ENCODE results near the gene EFNB1. TPM values are rescaled to one million over a fixed set of nuclear protein-coding genes. Genes with fewer than 3 reads are reported as not detected.

Gene EFNB1
- total RNA-seq, 2 donors from 2014 or later, result 19.9 to 40.1 TPM

DNA sequence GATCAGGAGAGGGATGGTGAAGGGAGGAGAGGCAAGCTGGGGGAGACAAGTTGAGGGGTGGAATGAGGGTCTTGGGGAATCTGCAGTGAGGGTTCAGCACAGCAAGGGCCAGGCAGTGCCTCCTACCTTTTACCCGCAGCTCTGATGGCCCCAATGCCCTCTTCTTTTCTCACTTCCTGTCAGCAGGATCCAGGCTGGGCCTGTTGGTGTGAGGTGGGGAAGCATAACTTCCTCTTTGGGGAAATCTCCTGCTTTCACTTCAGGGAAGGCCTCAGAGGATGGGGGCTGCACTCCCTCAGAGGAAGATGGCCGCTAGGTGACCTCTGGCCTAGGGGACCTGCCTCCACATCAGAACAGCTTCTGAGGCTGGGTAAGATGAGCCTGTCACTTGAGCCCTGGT is 36.5 kb downstream of the EFNB1 start:
- no peaks in the 10 kb centered on the region for H3K27me3 ChIP-seq (replicated peaks; ENCODE audit: insufficient read depth)
- H3K36me3 ChIP-seq, result no peaks in the 10 kb centered on the region
- intact Hi-C loops (cut with DNase I), result no loop called here
- H3K9me3 ChIP-seq, result no peaks in the 10 kb centered on the region
- no peak for DNase-seq (ENCODE audit: low spot score)
- H3K4me1 ChIP-seq (replicated peaks), result no peaks in the 10 kb centered on the region
- no peak overlapping the region for H3K27ac ChIP-seq
- H3K4me3 ChIP-seq, result no peak overlapping the region
- WGBS, result 89% methylated on average over 2 of the region's 2 CpGs
- TF ChIP-seq POLR2A (IDR thresholded peaks at IDR 0.05) (no peak), CTCF (IDR thresholded peaks at IDR 0.05) (no peak), POLR2AphosphoS5 (IDR thresholded peaks at IDR 0.05) (no peak)

DNA sequence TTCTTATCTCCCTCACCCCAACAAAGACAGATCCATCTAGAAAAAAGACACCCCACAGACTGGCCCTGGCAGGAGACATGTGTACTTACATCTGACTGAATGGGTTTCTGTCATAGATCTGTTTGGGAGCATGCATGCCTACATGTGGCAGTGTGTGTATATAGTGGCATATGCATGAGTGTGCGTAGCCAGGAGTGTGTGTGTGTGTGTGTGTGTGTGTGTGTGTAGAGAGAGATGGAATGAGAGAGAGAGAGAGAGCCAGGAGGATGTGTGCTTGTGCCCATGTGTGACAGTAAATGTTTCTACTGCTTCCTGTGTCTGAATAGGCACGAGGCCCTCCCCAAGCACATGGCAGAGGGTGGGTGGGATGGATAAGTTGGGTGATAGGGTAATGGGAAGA is 37.1 kb downstream of the EFNB1 start:
- no peaks in the 10 kb centered on the region for H3K36me3 ChIP-seq
- TF ChIP-seq POLR2AphosphoS5 (IDR thresholded peaks at IDR 0.05), result no peak
- TF ChIP-seq POLR2A (IDR thresholded peaks at IDR 0.05), result no peak
- no peak for TF ChIP-seq CTCF (IDR thresholded peaks at IDR 0.05)
- no peaks in the 10 kb centered on the region for H3K27me3 ChIP-seq (replicated peaks; ENCODE audit: insufficient read depth)
- no peak overlapping the region for H3K27ac ChIP-seq
- no peaks in the 10 kb centered on the region for H3K9me3 ChIP-seq
- no peak for DNase-seq (ENCODE audit: low spot score)
- no peaks in the 10 kb centered on the region for H3K4me1 ChIP-seq (replicated peaks)
- WGBS, result 100% methylated on average over 2 of the region's 2 CpGs
- intact Hi-C loops (cut with DNase I), result no loop called here
- H3K4me3 ChIP-seq, result no peak overlapping the region

DNA sequence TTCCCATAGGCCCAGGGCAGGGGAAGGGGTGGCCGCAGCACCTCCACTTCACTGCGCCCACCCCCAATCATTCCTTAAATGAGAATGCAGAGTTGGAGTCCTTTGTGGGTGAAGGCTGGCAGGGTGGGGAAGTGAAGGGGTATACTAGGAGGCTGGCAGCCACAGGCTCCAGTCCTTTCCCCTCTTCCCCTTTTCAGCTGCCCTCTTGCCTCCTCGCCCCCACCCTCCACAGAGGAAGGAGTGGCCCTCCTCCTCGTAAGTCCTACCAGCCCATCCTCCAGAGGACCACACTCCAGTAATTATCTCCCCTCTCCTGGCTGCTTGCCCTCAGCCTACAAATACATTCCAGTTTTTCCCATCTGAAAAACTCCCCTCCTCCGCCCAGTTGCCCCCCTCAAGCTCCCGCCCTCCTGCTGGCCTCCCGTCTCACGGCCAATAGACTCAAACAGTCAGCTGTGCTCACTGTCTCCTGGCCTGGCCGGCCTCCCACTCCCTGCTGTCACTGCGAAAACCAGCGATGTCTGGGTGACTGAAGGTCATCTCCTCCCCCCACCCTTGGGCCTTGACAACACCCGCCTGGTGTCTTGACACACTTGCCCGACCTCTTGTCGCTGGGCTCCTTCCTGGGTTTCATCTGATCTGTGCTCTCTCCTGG is 38.8 kb downstream of the EFNB1 start:
- no peak overlapping the region for H3K4me3 ChIP-seq
- H3K4me1 ChIP-seq (replicated peaks), result no peaks in the 10 kb centered on the region
- intact Hi-C loops (cut with DNase I), result no loop called here
- no peak overlapping the region for H3K27ac ChIP-seq
- 48% methylated on average over 14 of the region's 14 CpGs for WGBS
- H3K27me3 ChIP-seq (replicated peaks; ENCODE audit: insufficient read depth), result no peaks in the 10 kb centered on the region
- DNase-seq (ENCODE audit: low spot score), result no peak
- no peaks in the 10 kb centered on the region for H3K36me3 ChIP-seq
- TF ChIP-seq CTCF (IDR thresholded peaks at IDR 0.05) (no peak), POLR2A (IDR thresholded peaks at IDR 0.05) (no peak), POLR2AphosphoS5 (IDR thresholded peaks at IDR 0.05) (no peak)
- no peaks in the 10 kb centered on the region for H3K9me3 ChIP-seq

DNA sequence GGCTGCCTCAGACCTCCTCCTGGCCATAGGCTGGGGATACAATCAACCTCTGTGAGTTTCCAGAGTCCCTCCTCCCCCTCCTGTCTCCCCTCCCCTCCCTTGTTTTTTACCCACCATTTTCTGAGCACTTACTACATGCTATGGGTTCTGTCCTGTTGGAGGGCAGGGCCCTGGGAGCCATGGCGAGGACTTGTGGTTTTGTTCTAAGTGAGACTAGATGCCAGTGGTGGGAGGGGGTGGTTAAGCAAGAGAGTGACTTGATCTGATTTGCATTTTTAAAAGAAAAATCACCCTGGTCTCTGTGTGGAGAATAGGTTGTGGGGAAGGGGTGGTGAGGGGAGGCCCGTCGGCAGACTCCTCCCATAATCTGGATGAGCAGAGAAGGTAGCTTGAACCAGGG is 39.5 kb downstream of the EFNB1 start:
- intact Hi-C loops (cut with DNase I), result no loop called here

More for the DNA sequence above, 39.5 kb downstream of the EFNB1 start:
- Histone ChIP-seq H3K36me3 (no peaks in the 10 kb centered on the region), H3K27ac (no peak overlapping the region), H3K9me3 (no peaks in the 10 kb centered on the region), H3K4me1 (replicated peaks) (no peaks in the 10 kb centered on the region), H3K4me3 (no peak overlapping the region), H3K27me3 (replicated peaks; ENCODE audit: insufficient read depth) (no peaks in the 10 kb centered on the region)
- DNase-seq (ENCODE audit: low spot score), result no peak
- TF ChIP-seq POLR2AphosphoS5 (IDR thresholded peaks at IDR 0.05) (no peak), POLR2A (IDR thresholded peaks at IDR 0.05) (no peak), CTCF (IDR thresholded peaks at IDR 0.05) (no peak)
- WGBS, result 90% methylated on average over 3 of the region's 3 CpGs
